Ishikawa (cell line): ENCODE results near the gene LSM11.

Experiments used
- CEBPB ChIP-seq: IDR thresholded peaks from 2 replicates; pipeline ENCODE4 v1.6.1; 2012
- CREB1 ChIP-seq: IDR thresholded peaks from 2 replicates; pipeline ENCODE4 v1.6.1; 2012; ENCODE audit warnings: low read depth
- EGR1 ChIP-seq: IDR thresholded peaks from 2 replicates; pipeline ENCODE4 v1.6.1; 2012
- EP300 ChIP-seq: IDR thresholded peaks from 2 replicates; pipeline ENCODE4 v1.6.1; 2012; ENCODE audit warnings: borderline replicate concordance
- FOXM1 ChIP-seq: IDR thresholded peaks from 2 replicates; pipeline ENCODE4 v1.6.1; 2012; ENCODE audit warnings: low read depth, borderline replicate concordance
- NFIC ChIP-seq: IDR thresholded peaks from 2 replicates; pipeline ENCODE4 v1.6.1; 2012
- RAD21 ChIP-seq: IDR thresholded peaks from 2 replicates; pipeline ENCODE4 v1.6.1; 2012; ENCODE audit warnings: low read depth
- TAF1 ChIP-seq: IDR thresholded peaks from 2 replicates; pipeline ENCODE4 v1.6.1; 2012; ENCODE audit warnings: low read depth, mild to moderate bottlenecking
- TCF12 ChIP-seq: IDR thresholded peaks from 2 replicates; pipeline ENCODE4 v1.6.1; 2012; ENCODE audit warnings: low read depth
- TEAD4 ChIP-seq: IDR thresholded peaks from 2 replicates; pipeline ENCODE4 v1.6.1; 2012
- YY1 ChIP-seq: IDR thresholded peaks from 2 replicates; pipeline ENCODE4 v1.6.1; 2012; ENCODE audit warnings: low read depth
- ZBTB7A ChIP-seq: IDR thresholded peaks from 2 replicates; pipeline ENCODE4 v1.6.1; 2012; ENCODE audit warnings: low read depth
- TF ChIP-seq, protein P1 (sequence below): IDR thresholded peaks from 2 replicates; pipeline ENCODE4 v1.6.1; 2012
- TF ChIP-seq, protein P2 (sequence below): IDR thresholded peaks from 2 replicates; pipeline ENCODE4 v1.6.1; 2012
- TF ChIP-seq, protein P3 (sequence below): IDR thresholded peaks from 2 replicates; pipeline ENCODE4 v1.6.1; 2012; ENCODE audit warnings: low read depth, mild to moderate bottlenecking

LSM11 gene

DNA sequence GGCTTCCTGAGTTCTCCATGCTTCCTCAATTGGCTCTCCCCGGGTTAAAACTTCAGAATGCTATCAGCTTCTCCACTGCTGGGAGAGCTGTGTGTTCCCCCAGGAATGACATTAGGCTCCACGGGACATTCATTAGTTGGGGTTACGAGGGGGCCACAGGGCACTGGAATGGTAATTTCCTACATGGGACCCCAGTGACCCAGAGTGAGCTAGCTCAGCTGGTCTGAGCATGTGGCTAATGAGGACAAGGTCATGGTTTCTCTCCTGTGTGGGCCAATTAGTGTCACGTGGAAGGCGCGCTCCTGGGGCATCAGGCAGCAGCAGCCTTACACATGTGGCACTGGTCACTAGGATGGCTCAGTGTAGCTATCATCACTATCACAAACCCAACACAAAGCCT is 21.0 kb downstream of the LSM11 start:
- TF ChIP-seq TAF1 (no peak), EGR1 (no peak), RAD21 (no peak), TEAD4 (no peak), EP300 (no peak), CREB1 (no peak), TCF12 (no peak), ZBTB7A (no peak), CEBPB (no peak)
- TF ChIP-seq, protein P1, sequence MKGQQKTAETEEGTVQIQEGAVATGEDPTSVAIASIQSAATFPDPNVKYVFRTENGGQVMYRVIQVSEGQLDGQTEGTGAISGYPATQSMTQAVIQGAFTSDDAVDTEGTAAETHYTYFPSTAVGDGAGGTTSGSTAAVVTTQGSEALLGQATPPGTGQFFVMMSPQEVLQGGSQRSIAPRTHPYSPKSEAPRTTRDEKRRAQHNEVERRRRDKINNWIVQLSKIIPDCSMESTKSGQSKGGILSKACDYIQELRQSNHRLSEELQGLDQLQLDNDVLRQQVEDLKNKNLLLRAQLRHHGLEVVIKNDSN: no peak

DNA sequence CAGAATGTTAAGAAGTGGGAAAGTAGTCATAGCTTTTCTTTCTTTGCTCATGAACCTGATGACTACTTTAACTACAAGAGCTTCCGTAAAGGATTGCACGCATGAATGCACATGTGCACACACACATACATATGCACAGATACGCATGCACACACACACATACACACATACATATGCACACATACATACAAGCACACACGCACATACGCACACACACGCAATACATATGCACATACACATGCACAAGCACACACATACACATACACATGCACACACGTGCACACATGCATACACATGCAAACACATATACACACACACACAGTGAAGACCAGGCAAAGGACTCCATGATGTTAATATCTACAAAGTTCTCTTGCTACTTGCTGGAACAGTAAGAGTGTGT is 22.9 kb downstream of the LSM11 start:
- no peak for TF ChIP-seq EGR1
- no peak for TF ChIP-seq RAD21
- TF ChIP-seq, protein P2, sequence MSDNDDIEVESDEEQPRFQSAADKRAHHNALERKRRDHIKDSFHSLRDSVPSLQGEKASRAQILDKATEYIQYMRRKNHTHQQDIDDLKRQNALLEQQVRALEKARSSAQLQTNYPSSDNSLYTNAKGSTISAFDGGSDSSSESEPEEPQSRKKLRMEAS: no peak
- no peak for TF ChIP-seq EP300
- no peak for TF ChIP-seq TEAD4
- TF ChIP-seq, protein P1: no peak
- no peak for TF ChIP-seq TCF12
- no peak for TF ChIP-seq TAF1

DNA sequence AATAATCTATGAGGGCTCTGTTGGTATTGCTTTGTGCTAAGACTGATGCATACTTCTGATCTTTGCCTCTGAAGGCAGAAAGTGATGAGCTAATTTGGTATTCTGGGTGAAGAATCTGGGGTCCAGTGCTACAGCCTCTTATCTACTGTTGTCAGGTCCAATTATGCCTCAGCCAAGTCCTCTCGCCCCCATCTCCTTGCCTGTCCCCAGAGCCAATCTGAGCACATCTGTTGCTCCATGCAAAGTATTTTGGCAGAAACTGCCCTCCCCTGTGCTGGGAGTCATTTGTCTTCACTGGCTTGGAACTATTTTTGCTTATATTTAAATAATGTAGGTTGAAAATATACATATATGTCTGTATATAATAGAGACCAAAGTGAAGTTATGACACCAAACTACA is 23.4 kb downstream of the LSM11 start:
- TF ChIP-seq TCF12 (no peak), EP300 (no peak), TAF1 (no peak), RAD21 (no peak), YY1 (no peak), NFIC (no peak)
- TF ChIP-seq, protein P3, sequence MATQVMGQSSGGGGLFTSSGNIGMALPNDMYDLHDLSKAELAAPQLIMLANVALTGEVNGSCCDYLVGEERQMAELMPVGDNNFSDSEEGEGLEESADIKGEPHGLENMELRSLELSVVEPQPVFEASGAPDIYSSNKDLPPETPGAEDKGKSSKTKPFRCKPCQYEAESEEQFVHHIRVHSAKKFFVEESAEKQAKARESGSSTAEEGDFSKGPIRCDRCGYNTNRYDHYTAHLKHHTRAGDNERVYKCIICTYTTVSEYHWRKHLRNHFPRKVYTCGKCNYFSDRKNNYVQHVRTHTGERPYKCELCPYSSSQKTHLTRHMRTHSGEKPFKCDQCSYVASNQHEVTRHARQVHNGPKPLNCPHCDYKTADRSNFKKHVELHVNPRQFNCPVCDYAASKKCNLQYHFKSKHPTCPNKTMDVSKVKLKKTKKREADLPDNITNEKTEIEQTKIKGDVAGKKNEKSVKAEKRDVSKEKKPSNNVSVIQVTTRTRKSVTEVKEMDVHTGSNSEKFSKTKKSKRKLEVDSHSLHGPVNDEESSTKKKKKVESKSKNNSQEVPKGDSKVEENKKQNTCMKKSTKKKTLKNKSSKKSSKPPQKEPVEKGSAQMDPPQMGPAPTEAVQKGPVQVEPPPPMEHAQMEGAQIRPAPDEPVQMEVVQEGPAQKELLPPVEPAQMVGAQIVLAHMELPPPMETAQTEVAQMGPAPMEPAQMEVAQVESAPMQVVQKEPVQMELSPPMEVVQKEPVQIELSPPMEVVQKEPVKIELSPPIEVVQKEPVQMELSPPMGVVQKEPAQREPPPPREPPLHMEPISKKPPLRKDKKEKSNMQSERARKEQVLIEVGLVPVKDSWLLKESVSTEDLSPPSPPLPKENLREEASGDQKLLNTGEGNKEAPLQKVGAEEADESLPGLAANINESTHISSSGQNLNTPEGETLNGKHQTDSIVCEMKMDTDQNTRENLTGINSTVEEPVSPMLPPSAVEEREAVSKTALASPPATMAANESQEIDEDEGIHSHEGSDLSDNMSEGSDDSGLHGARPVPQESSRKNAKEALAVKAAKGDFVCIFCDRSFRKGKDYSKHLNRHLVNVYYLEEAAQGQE: no peak
- TF ChIP-seq, protein P1: no peak

DNA sequence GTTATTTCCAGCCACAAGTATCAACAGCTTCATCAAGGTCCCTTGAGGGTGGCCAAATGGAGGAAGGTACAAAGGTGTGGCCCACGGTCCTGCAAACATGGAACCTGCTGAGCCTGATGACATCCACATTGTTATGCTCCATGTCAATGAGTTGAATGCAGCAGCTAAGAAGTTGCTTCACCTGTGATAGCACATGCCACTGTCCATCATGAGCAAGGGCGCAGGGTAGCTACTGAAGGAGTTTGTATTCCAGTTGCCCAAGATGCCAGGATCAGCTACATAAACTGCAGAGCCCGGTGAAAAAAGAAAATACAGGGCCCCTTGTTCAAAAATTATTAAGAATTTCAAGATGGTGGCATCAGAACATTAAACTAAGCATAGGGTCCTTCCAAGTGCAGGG is 24.2 kb downstream of the LSM11 start:
- TF ChIP-seq CEBPB (no peak), TEAD4 (no peak), NFIC (no peak), EGR1 (no peak), ZBTB7A (no peak), RAD21 (no peak), EP300 (no peak), CREB1 (no peak), FOXM1 (no peak), YY1 (no peak)
- TF ChIP-seq, protein P3: no peak
- TF ChIP-seq, protein P2: no peak

DNA sequence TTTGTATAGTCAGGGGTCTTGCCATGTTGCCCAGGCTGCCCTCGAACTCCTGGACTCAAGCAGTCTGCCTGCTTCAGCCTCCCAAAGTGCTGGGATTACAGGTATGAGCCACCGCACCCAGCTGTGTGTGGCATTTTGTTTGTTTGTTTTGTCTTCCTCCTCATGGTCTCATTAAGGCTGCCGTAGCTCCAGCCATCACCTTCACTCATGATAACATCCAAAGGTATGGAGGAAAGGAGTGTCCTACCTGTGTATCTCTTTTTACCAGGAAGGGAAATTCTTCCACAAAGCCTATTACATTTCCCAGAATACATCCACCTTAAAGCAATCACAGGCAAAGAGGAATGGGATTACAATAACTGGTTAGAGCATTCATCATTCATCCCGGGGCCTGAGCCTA is 27.2 kb downstream of the LSM11 start:
- TF ChIP-seq EGR1 (no peak), RAD21 (no peak), TCF12 (no peak), CEBPB (no peak), EP300 (no peak)
- TF ChIP-seq, protein P2: no peak
- TF ChIP-seq, protein P3: no peak
